ENCODE measurements around the gene SPTBN4.

Gene SPTBN4

GRCh38 chr19:40605216-40605971 lies 138.6 kb downstream of the SPTBN4 start:
- peaks cover 0 to 51% of the 10 kb centered on the region in 2 donors for H3K27me3 ChIP-seq (ENCODE audit: control insufficient read depth in 1 of 2, insufficient read depth in 2 of 2, low read length in 2 of 2)
- peak overlapping the region; percentile 41 for H3K27ac ChIP-seq (ENCODE audit: low read depth, low read length)
- H3K4me1 ChIP-seq (ENCODE audit: insufficient read depth, low read length), result peaks cover 49% of the 10 kb centered on the region
- no peak overlapping the region for H3K9ac ChIP-seq (ENCODE audit: low read length)
- no peaks in the 10 kb centered on the region for H3K9me3 ChIP-seq (ENCODE audit: low read length)
- H3K4me3 ChIP-seq (ENCODE audit: low read depth in 1 of 2, low read length in 2 of 2), result peak overlapping the region; percentile 39 to 43
- H3K36me3 ChIP-seq (ENCODE audit: insufficient read depth, low read length), result no peaks in the 10 kb centered on the region

DNA sequence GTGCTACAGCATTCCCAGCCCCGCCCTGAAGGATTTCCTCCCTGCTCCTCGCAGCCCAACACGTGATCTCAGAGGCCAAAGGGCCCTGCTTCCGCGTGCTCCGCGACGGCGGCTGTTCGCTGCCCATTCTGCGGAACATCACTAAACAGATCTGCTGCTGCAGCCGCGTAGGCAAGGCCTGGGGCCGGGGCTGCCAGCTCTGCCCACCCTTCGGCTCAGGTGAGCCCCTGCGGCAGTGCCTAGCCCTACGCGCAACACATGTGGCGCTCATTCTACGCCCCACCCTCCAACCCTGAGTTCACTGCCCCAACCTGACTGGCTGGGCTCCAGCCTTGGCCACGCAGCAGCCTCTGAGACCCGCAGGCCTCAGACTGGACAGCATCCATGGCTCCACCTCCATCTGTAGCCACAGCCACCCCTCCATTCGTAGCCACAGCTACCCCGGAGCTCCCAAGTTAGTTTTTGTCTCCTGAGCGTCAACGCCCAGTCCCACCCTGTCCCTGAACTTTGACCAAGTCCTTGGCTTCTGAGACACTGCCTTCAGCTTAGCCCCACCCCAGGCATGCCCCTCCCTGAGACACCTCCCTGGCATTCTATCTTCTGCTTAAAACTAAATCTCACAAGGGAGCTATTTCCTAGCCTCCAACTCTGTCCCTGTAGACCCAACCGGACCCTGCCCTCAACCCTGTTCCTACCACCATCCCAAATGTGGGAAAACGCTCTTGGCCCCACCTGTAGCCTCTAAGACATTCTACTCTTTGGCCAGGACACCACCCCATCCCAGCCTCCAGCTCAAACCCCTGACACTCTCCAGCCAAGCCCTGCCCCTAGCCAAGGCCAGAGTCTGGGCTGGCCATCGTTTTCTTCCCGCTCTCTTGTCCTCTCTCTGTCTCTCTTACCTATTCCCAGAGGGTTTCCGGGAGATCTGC lies 140.8 kb downstream of the SPTBN4 start:
- no peak overlapping the region for H3K4me3 ChIP-seq (ENCODE audit: low read depth in 1 of 2, low read length in 2 of 2)
- H3K36me3 ChIP-seq (ENCODE audit: insufficient read depth, low read length), result no peaks in the 10 kb centered on the region
- H3K4me1 ChIP-seq (ENCODE audit: insufficient read depth, low read length), result peaks cover 32% of the 10 kb centered on the region
- no peak overlapping the region for H3K27ac ChIP-seq (ENCODE audit: low read depth, low read length)
- no peak overlapping the region for H3K9ac ChIP-seq (ENCODE audit: low read length)
- H3K27me3 ChIP-seq (ENCODE audit: control insufficient read depth in 1 of 2, insufficient read depth in 2 of 2, low read length in 2 of 2), result peaks cover 0 to 37% of the 10 kb centered on the region in 2 donors
- H3K9me3 ChIP-seq (ENCODE audit: low read length), result no peaks in the 10 kb centered on the region

DNA sequence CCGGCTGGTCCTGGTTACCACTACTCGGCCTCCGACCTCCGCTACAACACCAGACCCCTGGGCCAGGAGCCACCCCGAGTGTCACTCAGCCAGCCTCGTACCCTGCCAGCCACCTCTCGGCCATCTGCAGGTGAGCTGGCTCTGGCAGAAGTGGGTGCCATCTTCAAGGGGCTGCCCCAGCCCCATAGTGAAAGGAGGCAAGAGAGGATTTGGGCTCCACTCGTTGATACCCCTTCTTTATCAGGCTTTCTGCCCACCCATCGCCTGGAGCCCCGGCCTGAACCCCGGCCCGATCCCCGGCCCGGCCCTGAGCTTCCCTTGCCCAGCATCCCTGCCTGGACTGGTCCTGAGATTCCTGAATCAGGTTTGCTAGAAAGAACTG lies 141.4 kb downstream of the SPTBN4 start:
- no peak overlapping the region for H3K9ac ChIP-seq (ENCODE audit: low read length)
- H3K27ac ChIP-seq (ENCODE audit: low read depth, low read length), result no peak overlapping the region
- no peak overlapping the region for H3K4me3 ChIP-seq (ENCODE audit: low read depth in 1 of 2, low read length in 2 of 2)
- peaks cover 26% of the 10 kb centered on the region for H3K4me1 ChIP-seq (ENCODE audit: insufficient read depth, low read length)
- H3K9me3 ChIP-seq (ENCODE audit: low read length), result no peaks in the 10 kb centered on the region
- peaks cover under 1 to 36% of the 10 kb centered on the region in 2 donors for H3K27me3 ChIP-seq (ENCODE audit: control insufficient read depth in 1 of 2, insufficient read depth in 2 of 2, low read length in 2 of 2)
- H3K36me3 ChIP-seq (ENCODE audit: insufficient read depth, low read length), result no peaks in the 10 kb centered on the region

DNA sequence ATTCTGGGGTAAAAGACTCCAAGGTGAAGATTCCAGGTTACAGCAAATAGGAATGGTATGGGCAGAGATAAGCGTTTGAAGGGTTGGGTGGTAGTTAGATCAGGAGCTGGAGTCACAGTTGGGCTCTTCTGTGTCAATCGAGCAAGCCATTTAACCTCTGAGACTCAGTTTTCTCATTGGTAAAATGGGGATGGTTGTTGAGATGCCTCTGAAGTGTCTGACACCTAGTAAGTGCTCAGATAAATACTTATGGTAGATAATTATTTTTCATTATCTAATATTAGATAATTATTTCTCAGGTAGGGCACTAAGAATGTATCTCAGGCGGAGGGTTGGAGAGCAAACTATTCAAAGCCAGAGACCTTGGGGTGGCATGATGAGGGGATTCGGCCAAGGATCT lies 142.2 kb downstream of the SPTBN4 start:
- Histone ChIP-seq H3K27me3 (ENCODE audit: control insufficient read depth in 1 of 2, insufficient read depth in 2 of 2, low read length in 2 of 2) (peaks cover 7 to 44% of the 10 kb centered on the region in 2 donors), H3K9me3 (ENCODE audit: low read length) (no peaks in the 10 kb centered on the region), H3K4me3 (ENCODE audit: low read depth in 1 of 2, low read length in 2 of 2) (no peak overlapping the region), H3K27ac (ENCODE audit: low read depth, low read length) (no peak overlapping the region), H3K9ac (ENCODE audit: low read length) (no peak overlapping the region), H3K4me1 (ENCODE audit: insufficient read depth, low read length) (peaks cover 23% of the 10 kb centered on the region), H3K36me3 (ENCODE audit: insufficient read depth, low read length) (no peaks in the 10 kb centered on the region)

GRCh38 chr19:40609561-40610395 lies 143.0 kb downstream of the SPTBN4 start:
- no peaks in the 10 kb centered on the region for H3K9me3 ChIP-seq (ENCODE audit: low read length)
- no peaks in the 10 kb centered on the region for H3K36me3 ChIP-seq (ENCODE audit: insufficient read depth, low read length)
- H3K4me1 ChIP-seq (ENCODE audit: insufficient read depth, low read length), result peaks cover 14% of the 10 kb centered on the region
- H3K9ac ChIP-seq (ENCODE audit: low read length), result no peak overlapping the region
- H3K4me3 ChIP-seq (ENCODE audit: low read depth in 1 of 2, low read length in 2 of 2), result no peak overlapping the region
- H3K27ac ChIP-seq (ENCODE audit: low read depth, low read length), result no peak overlapping the region
- H3K27me3 ChIP-seq (ENCODE audit: control insufficient read depth in 1 of 2, insufficient read depth in 2 of 2, low read length in 2 of 2), result peaks cover 11 to 50% of the 10 kb centered on the region in 2 donors

DNA sequence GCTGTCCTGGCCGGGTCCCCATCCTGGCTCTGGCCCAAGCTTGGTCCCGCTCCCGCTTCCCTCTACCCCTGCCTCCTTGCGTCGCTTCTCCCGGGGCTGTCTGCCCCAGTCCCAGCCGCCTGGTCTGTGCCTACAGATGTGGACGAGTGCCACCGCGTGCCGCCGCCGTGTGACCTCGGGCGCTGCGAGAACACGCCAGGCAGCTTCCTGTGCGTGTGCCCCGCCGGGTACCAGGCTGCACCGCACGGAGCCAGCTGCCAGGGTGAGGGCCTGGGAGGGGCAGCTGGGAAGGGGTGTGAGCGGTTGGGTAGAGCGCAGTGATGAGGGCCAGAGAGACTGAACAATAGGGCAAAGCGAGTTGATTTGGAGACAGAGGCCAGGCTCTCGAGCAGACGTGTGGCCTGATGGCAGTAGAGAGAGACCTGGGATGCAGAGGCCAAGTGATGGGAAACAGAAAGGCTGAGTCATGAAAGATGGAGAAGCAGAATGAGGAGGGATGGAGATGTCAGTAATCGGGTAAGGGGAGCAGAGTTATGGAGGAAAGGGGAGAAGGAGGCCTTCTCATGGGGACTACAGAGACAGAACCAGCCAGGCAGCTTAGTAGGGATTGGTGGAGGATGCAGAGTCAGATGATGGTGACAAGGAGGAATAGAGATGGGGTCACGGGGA lies 143.7 kb downstream of the SPTBN4 start:
- Histone ChIP-seq H3K36me3 (ENCODE audit: insufficient read depth, low read length) (no peaks in the 10 kb centered on the region), H3K27ac (ENCODE audit: low read depth, low read length) (no peak overlapping the region), H3K4me1 (ENCODE audit: insufficient read depth, low read length) (peaks cover 7% of the 10 kb centered on the region), H3K27me3 (ENCODE audit: control insufficient read depth in 1 of 2, insufficient read depth in 2 of 2, low read length in 2 of 2) (peaks cover 15 to 48% of the 10 kb centered on the region in 2 donors), H3K4me3 (ENCODE audit: low read depth in 1 of 2, low read length in 2 of 2) (no peak overlapping the region), H3K9me3 (ENCODE audit: low read length) (no peaks in the 10 kb centered on the region), H3K9ac (ENCODE audit: low read length) (no peak overlapping the region)

DNA sequence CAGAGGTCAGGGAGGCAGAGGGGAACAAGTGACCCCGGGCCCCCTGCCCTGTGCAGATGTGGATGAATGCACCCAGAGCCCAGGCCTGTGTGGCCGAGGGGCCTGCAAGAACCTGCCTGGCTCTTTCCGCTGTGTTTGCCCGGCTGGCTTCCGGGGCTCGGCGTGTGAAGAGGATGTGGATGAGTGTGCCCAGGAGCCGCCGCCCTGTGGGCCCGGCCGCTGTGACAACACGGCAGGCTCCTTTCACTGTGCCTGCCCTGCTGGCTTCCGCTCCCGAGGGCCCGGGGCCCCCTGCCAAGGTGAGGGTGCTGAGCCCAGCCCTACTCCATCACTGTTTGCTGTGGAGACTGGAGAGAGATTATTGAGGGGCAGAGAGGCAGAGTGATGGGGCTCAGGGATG lies 144.3 kb downstream of the SPTBN4 start:
- Histone ChIP-seq H3K4me1 (ENCODE audit: insufficient read depth, low read length) (peaks cover 1% of the 10 kb centered on the region), H3K4me3 (ENCODE audit: low read depth in 1 of 2, low read length in 2 of 2) (no peak overlapping the region), H3K9ac (ENCODE audit: low read length) (no peak overlapping the region), H3K27ac (ENCODE audit: low read depth, low read length) (no peak overlapping the region), H3K36me3 (ENCODE audit: insufficient read depth, low read length) (no peaks in the 10 kb centered on the region), H3K9me3 (ENCODE audit: low read length) (no peaks in the 10 kb centered on the region), H3K27me3 (ENCODE audit: control insufficient read depth in 1 of 2, insufficient read depth in 2 of 2, low read length in 2 of 2) (peaks cover 15 to 48% of the 10 kb centered on the region in 2 donors)

GRCh38 chr19:40611900-40612698 lies 145.3 kb downstream of the SPTBN4 start:
- Histone ChIP-seq H3K9ac (ENCODE audit: low read length) (no peak overlapping the region), H3K9me3 (ENCODE audit: low read length) (no peaks in the 10 kb centered on the region), H3K4me1 (ENCODE audit: insufficient read depth, low read length) (no peaks in the 10 kb centered on the region), H3K4me3 (ENCODE audit: low read depth in 1 of 2, low read length in 2 of 2) (no peak overlapping the region), H3K36me3 (ENCODE audit: insufficient read depth, low read length) (no peaks in the 10 kb centered on the region), H3K27ac (ENCODE audit: low read depth, low read length) (no peak overlapping the region), H3K27me3 (ENCODE audit: control insufficient read depth in 1 of 2, insufficient read depth in 2 of 2, low read length in 2 of 2) (peaks cover 15 to 48% of the 10 kb centered on the region in 2 donors)

GRCh38 chr19:40612831-40613689 lies 146.3 kb downstream of the SPTBN4 start:
- H3K4me3 ChIP-seq (ENCODE audit: low read depth in 1 of 2, low read length in 2 of 2), result no peak overlapping the region
- no peaks in the 10 kb centered on the region for H3K36me3 ChIP-seq (ENCODE audit: insufficient read depth, low read length)
- H3K27ac ChIP-seq (ENCODE audit: low read depth, low read length), result no peak overlapping the region
- no peak overlapping the region for H3K9ac ChIP-seq (ENCODE audit: low read length)
- H3K4me1 ChIP-seq (ENCODE audit: insufficient read depth, low read length), result no peaks in the 10 kb centered on the region
- H3K27me3 ChIP-seq (ENCODE audit: control insufficient read depth in 1 of 2, insufficient read depth in 2 of 2, low read length in 2 of 2), result peaks cover 15 to 43% of the 10 kb centered on the region in 2 donors
- no peaks in the 10 kb centered on the region for H3K9me3 ChIP-seq (ENCODE audit: low read length)
